Peyer's patch (tissue), 4 donors: ENCODE data around the gene CLHC1. TPM values are rescaled to one million over a fixed set of nuclear protein-coding genes. Genes with fewer than 3 reads are reported as not detected.
A peak's percentile ranks its signal among the peaks of the same experiment; 100 is the strongest.

Source experiments
- DNase-seq, 3 donors: peaks; one replicate each; pipeline ENCODE4 v3.0.0-alpha.2; 2017 to 2019
- H3K27ac ChIP-seq, 4 donors: fragments of 200-600 bp; sonication (generic); one replicate each; pipeline ENCODE4 v1.5.1; 2016 to 2019
- H3K27me3 ChIP-seq, 2 donors: fragments of 200-600 bp; sonication (generic); one replicate each; pipeline ENCODE4 v1.5.1; 2019
- H3K36me3 ChIP-seq, 3 donors: fragments of 200-600 bp; sonication (generic); one replicate each; pipeline ENCODE4 v1.5.1; 2016 to 2019
- H3K4me1 ChIP-seq, 4 donors: fragments of 200-600 bp; sonication (generic); one replicate each; pipeline ENCODE4 v1.5.1; 2016 to 2019
- H3K4me3 ChIP-seq, 4 donors: fragments of 200-600 bp; sonication (generic); 1 replicate in 3 of 4; 2 replicates in 1 of 4; pipeline ENCODE4 v1.5.1; 2016 to 2019; ENCODE audit warnings: mild to moderate bottlenecking in 1 of 4
- H3K9me3 ChIP-seq, 4 donors: fragments of 200-600 bp; sonication (generic); one replicate each; pipeline ENCODE4 v1.5.1; 2016 to 2019; ENCODE audit warnings: mild to moderate bottlenecking in 1 of 4
- CTCF ChIP-seq, 6 experiments: fragments of 450-650 bp in 4 of 6; fragments of 200-600 bp in 2 of 6; sonication (generic) in 1 of 6; IDR thresholded peaks; one replicate each; pipeline ENCODE4 v1.5.1; 2017 to 2019; ENCODE audit warnings: antibody characterized with exemption in 6 of 6, mild to moderate bottlenecking in 3 of 6, moderate library complexity in 1 of 6
- POLR2A ChIP-seq, 2 donors: fragments of 450-650 bp; IDR thresholded peaks; one replicate each; pipeline ENCODE4 v1.5.1; 2017; ENCODE audit warnings: antibody characterized with exemption in 2 of 2, mild to moderate bottlenecking in 2 of 2, moderate library complexity in 2 of 2
- total RNA-seq, 4 donors: library from RNA; depleted of rRNA; stranded (reverse); fragments of >200 nt; gene quantifications; one replicate each; pipeline ENCODE4 v1.1.0, GENCODE V29; 2016

The CLHC1 gene
- total RNA-seq, 4 donors from 2014 or later = 1.9 to 15.3 (median 8.1) TPM

DNA sequence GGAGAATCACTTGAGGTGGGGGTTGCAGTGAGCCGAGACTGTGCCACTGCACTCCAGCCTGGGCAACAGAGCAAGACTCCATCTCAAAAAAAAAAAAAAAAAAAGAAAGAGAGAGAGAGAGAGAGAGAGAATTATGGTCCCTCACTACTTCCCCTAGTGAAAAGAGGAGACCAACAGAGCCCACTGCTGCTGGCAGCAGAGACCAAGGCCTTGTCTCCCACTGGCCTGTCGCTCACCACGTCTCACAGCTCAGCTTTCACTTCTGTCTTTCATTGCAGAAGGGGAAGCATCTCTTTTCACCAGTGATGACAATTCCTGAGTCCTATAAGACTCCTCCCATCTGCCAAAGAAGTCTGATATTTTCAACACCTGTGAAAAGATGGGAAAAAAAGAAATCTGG lies 81.3 kb downstream of the CLHC1 start:
- Histone ChIP-seq H3K27me3 (no peaks in the 10 kb centered on the region), H3K36me3 (no peaks in the 10 kb centered on the region), H3K27ac (no peak overlapping the region), H3K4me1 (peaks cover 0 to 28% (median 0%) of the 10 kb centered on the region in 4 donors), H3K9me3 (no peaks in the 10 kb centered on the region), H3K4me3 (no peak overlapping the region)
- TF ChIP-seq POLR2A (IDR thresholded peaks at IDR 0.05) (no peak), CTCF (IDR thresholded peaks at IDR 0.05) (no peak)
- peak in 2 of 3 donors; percentile 44 to 66 for DNase-seq

DNA sequence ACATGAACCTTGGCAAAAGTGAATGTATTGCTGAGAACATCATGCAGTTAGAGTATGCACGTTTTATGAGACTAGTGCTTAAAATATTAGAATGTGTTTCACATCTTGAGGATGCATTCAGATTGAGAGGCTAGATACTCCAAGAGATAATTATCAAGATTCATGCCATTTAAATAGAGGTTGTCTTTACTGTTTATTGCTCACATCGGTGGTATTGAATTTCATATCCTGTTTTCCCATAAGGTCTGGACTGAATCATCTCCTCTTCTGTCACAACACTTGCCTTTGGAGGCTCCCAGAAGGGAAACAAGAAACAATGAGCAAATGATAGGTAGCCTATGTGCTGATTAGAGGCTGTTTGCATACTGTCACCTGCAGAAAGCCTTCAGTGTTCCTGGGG lies 83.8 kb downstream of the CLHC1 start:
- Histone ChIP-seq H3K27ac (no peak overlapping the region), H3K4me1 (peaks cover 0 to 12% (median 0%) of the 10 kb centered on the region in 4 donors), H3K36me3 (no peaks in the 10 kb centered on the region), H3K27me3 (no peaks in the 10 kb centered on the region), H3K9me3 (no peaks in the 10 kb centered on the region), H3K4me3 (no peak overlapping the region)
- no peak for DNase-seq
- no peak for TF ChIP-seq CTCF (IDR thresholded peaks at IDR 0.05)
- no peak for TF ChIP-seq POLR2A (IDR thresholded peaks at IDR 0.05)

DNA sequence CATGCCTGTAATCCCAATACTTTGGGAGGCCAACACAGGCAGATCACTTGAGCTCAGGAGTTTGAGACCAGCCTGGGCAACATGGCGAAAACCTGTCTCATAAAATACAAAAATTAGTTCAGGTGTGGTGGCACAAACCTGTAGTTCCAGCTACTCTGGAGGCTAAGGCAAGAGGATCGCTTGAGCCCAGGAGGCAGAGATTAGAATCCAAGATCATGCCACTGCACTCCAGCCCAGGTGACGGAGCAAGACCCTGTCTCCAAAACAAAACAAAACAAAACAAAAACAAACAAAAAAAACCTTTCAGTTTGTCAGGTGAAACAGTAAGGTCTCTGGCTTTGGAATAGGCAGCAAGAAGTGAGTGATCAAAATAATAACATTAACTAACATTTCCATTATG lies 84.6 kb downstream of the CLHC1 start:
- no peaks in the 10 kb centered on the region for H3K36me3 ChIP-seq

DNA sequence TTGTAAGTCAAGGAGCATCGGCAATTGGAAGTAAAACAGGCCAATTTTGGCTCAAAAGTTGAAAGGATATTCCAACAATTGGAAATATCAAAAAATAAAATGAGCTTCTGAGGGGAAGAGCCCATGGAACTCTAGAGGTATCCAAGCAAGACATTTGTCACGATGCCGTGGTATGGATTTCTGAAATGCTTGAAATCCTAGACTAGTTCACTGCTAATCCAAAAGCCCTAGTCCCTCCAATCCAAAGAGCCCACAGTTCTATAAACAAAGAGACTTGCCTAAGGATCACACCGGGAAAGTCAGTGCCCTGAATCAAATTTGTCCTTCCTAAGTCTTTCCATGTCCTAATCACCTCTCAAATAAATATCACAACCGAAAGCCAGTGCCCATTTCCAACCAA lies 85.1 kb downstream of the CLHC1 start:
- H3K9me3 ChIP-seq = no peaks in the 10 kb centered on the region
- H3K36me3 ChIP-seq = no peaks in the 10 kb centered on the region
- no peaks in the 10 kb centered on the region for H3K27me3 ChIP-seq
- TF ChIP-seq CTCF (IDR thresholded peaks at IDR 0.05) (no peak), POLR2A (IDR thresholded peaks at IDR 0.05) (no peak)
- H3K4me1 ChIP-seq = peaks cover 0 to under 1% (median 0%) of the 10 kb centered on the region in 4 donors
- no peak overlapping the region for H3K4me3 ChIP-seq
- no peak for DNase-seq
- H3K27ac ChIP-seq = no peak overlapping the region

More for the DNA sequence above, 84.6 kb downstream of the CLHC1 start:
- TF ChIP-seq CTCF (IDR thresholded peaks at IDR 0.05) = no peak
- TF ChIP-seq POLR2A (IDR thresholded peaks at IDR 0.05) = no peak
- Histone ChIP-seq H3K4me1 (peaks cover 0 to 5% (median 0%) of the 10 kb centered on the region in 4 donors), H3K27ac (no peak overlapping the region), H3K9me3 (no peaks in the 10 kb centered on the region), H3K27me3 (no peaks in the 10 kb centered on the region), H3K4me3 (no peak overlapping the region)
- no peak for DNase-seq

DNA sequence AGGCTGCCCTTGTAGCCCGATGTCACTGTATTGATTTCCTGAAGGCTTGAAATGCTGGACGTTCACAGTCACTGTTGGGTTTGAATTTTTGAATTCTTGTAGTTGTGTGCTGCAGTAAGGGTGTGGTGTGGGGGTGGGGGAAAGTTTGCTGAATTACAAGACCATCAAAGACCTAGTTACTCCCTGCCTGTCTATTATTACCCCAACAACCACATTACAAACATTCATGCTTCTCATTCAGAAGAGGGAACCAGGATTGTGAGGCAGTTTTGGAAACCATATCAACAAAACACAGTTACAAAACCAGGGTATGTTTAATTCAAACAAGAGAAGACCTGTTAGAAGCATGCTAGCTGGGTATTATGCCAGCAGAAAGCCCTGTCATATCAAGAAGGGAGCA lies 85.8 kb downstream of the CLHC1 start:
- peaks cover 0 to 7% (median 0%) of the 10 kb centered on the region in 4 donors for H3K4me1 ChIP-seq
- no peak for DNase-seq

More for the DNA sequence above, 85.8 kb downstream of the CLHC1 start:
- Histone ChIP-seq H3K36me3 (no peaks in the 10 kb centered on the region), H3K27me3 (no peaks in the 10 kb centered on the region), H3K9me3 (no peaks in the 10 kb centered on the region), H3K27ac (no peak overlapping the region), H3K4me3 (no peak overlapping the region)
- TF ChIP-seq CTCF (IDR thresholded peaks at IDR 0.05) (no peak), POLR2A (IDR thresholded peaks at IDR 0.05) (no peak)
